Fibroblast of lung (primary cell): Measurements from ENCODE around the gene CCDC174. TPM values are rescaled to one million over a fixed set of nuclear protein-coding genes. Genes with fewer than 3 reads are reported as not detected.

Source experiments
- DNase-seq, 2 donors: peaks; one replicate each; pipeline versions ENCODE4 v3.0.0 to v3.0.0-alpha.2; 2010; ENCODE audit warnings: low read depth in 2 of 2
- H2AFZ ChIP-seq: 2 replicates; pipeline ENCODE4 v1.5.1; 2012; ENCODE audit warnings: low read length, control low read depth, inconsistent platforms
- H3K27ac ChIP-seq: 2 replicates; pipeline ENCODE4 v1.5.1; 2011; ENCODE audit warnings: low read length, control low read depth; ENCODE audit not compliant: insufficient read depth
- H3K27me3 ChIP-seq: 2 replicates; pipeline ENCODE4 v1.5.1; 2011; ENCODE audit warnings: mild to moderate bottlenecking, low read length; ENCODE audit not compliant: control insufficient read depth, insufficient read depth
- H3K36me3 ChIP-seq: 2 replicates; pipeline ENCODE4 v1.5.1; 2011; ENCODE audit warnings: low read length; ENCODE audit not compliant: control insufficient read depth, insufficient read depth
- H3K4me1 ChIP-seq: 2 replicates; pipeline ENCODE4 v1.5.1; 2011; ENCODE audit warnings: low read length; ENCODE audit not compliant: control insufficient read depth, insufficient read depth; ENCODE audit errors: extremely low read depth
- H3K4me2 ChIP-seq: 2 replicates; pipeline ENCODE4 v1.5.1; 2011; ENCODE audit warnings: low read length, control low read depth; ENCODE audit not compliant: insufficient read depth; ENCODE audit errors: extremely low read depth
- H3K4me3 ChIP-seq, 4 experiments: fragments of 200-600 bp in 1 of 4; sonication (generic) in 1 of 4; replicated peaks in 1 of 4; 2 replicates each; pipeline ENCODE4 v1.5.1; 2011 to 2016; ENCODE audit warnings: low read length in 4 of 4, low read depth in 3 of 4, mild to moderate bottlenecking in 3 of 4, control low read depth in 2 of 4, inconsistent platforms in 1 of 4, mixed read lengths in 1 of 4; ENCODE audit not compliant: insufficient read depth in 1 of 4; ENCODE audit errors: control extremely low read depth in 1 of 4
- H3K79me2 ChIP-seq: 2 replicates; pipeline ENCODE4 v1.5.1; 2012; ENCODE audit warnings: mild to moderate bottlenecking, low read length, inconsistent platforms; ENCODE audit not compliant: control insufficient read depth, insufficient read depth
- H3K9ac ChIP-seq: 2 replicates; pipeline ENCODE4 v1.5.1; 2011; ENCODE audit warnings: mild to moderate bottlenecking, low read length, control low read depth; ENCODE audit not compliant: insufficient read depth
- H3K9me3 ChIP-seq: 2 replicates; pipeline ENCODE4 v1.5.1; 2012; ENCODE audit warnings: low read depth, low read length; ENCODE audit not compliant: control insufficient read depth, insufficient read depth
- H4K20me1 ChIP-seq: 2 replicates; pipeline ENCODE4 v1.5.1; 2011; ENCODE audit warnings: low read length; ENCODE audit not compliant: control insufficient read depth, insufficient read depth; ENCODE audit errors: extremely low read depth
- CTCF ChIP-seq, 2 donors: IDR thresholded peaks in 1 of 2; conservative IDR thresholded peaks in 1 of 2; 1 replicate in 1 of 2; 2 replicates in 1 of 2; pipeline ENCODE4 v1.5.1; 2011 to 2012; ENCODE audit warnings: low read length in 2 of 2, control low read depth in 1 of 2, inconsistent platforms in 1 of 2, low read depth in 1 of 2, mild to moderate bottlenecking in 1 of 2
- EZH2 ChIP-seq: IDR thresholded peaks from 2 replicates; pipeline ENCODE4 v1.5.1; 2012; ENCODE audit warnings: low read length, control low read depth, mild to moderate bottlenecking; ENCODE audit errors: missing control alignments
- polyA plus RNA-seq, 2 donors: library from polyadenylated mRNA; depleted of rRNA in 1 of 2; stranded (reverse) in 1 of 2; unstranded in 1 of 2; fragments of >200 nt; gene quantifications; 2 replicates each; pipeline ENCODE4 v1.2.1, GENCODE V29; 2011 to 2012; ENCODE audit warnings: missing spikeins in 1 of 2
- total RNA-seq: library from RNA; depleted of rRNA; stranded (reverse); fragments of >200 nt; gene quantifications from 2 replicates; pipeline ENCODE4 v1.2.1, GENCODE V29; 2014

Gene CCDC174
- total and polyA plus RNA-seq, 2 donors (not counting 1 experiment from before 2014, with no cell fraction given) = 12.7 to 14.4 TPM

DNA sequence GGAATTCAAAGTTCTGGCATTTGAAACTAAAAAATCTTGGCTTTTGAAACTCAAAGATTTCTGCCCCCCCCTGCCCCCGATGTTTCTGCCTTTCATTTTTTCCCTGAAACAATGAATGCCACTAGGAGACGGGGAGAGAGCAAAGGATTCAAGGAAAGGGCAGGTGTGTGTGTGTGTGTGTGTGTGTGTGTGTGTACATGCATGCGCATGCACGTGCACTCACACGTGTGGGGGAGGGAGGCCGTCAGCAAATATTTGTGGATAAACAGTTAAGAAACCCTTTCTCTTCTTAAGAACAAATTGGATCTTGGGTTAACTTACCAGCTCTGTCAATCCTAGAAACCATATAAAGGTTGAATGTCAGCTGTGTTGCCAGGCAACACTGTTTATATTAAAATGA, 29.2 kb upstream of the CCDC174 start:
- H4K20me1 ChIP-seq = no peaks in the 10 kb centered on the region
- H3K79me2 ChIP-seq = no peaks in the 10 kb centered on the region
- no peaks in the 10 kb centered on the region for H3K36me3 ChIP-seq
- no peaks in the 10 kb centered on the region for H3K4me1 ChIP-seq
- no peak overlapping the region for H3K9ac ChIP-seq
- no peak for DNase-seq
- TF ChIP-seq CTCF (conservative IDR thresholded peaks at IDR 0.05 in 1 of 2, IDR thresholded peaks at IDR 0.05 in 1 of 2; ENCODE audit: low read depth in 1 of 2, low read length in 2 of 2) (no peak), EZH2 (no peak)
- no peaks in the 10 kb centered on the region for H3K9me3 ChIP-seq
- H3K27ac ChIP-seq = no peak overlapping the region
- H3K4me3 ChIP-seq = no peak overlapping the region
- H3K4me2 ChIP-seq = no peak overlapping the region
- no peaks in the 10 kb centered on the region for H3K27me3 ChIP-seq
- no peak overlapping the region for H2AFZ ChIP-seq

- Histone ChIP-seq H3K9ac (no peak overlapping the region), H3K36me3 (no peaks in the 10 kb centered on the region), H2AFZ (no peak overlapping the region), H4K20me1 (no peaks in the 10 kb centered on the region), H3K4me1 (no peaks in the 10 kb centered on the region), H3K4me2 (no peak overlapping the region), H3K27me3 (no peaks in the 10 kb centered on the region), H3K27ac (no peak overlapping the region), H3K4me3 (no peak overlapping the region), H3K9me3 (no peaks in the 10 kb centered on the region), H3K79me2 (no peaks in the 10 kb centered on the region)
- TF ChIP-seq CTCF (conservative IDR thresholded peaks at IDR 0.05 in 1 of 2, IDR thresholded peaks at IDR 0.05 in 1 of 2; ENCODE audit: low read depth in 1 of 2, low read length in 2 of 2) = no peak
- TF ChIP-seq EZH2 = no peak
- DNase-seq = no peak
Measured at GRCh38 chr3:14623569-14624051, 28.0 kb upstream of the CCDC174 start.

DNA sequence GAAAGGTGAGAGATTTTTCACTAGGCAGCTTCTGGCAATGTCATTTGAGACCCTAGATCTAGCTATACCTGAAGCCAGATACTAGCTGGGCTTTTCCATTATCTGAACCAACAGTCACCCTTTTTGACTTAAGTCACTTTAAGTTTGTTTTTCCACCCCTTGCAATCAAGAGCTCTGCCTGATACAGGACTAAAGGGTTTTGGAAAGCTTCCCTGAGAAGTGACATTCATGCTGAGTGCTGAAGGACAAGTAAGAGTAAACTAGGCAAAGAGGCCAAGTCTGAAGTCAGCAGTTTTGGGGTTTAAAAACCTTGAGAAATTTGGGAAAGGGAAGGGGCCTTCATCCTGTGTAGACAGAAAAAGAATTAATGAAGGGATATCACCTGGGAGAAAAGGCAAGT, 27.1 kb upstream of the CCDC174 start:
- H3K4me2 ChIP-seq = no peak overlapping the region
- H4K20me1 ChIP-seq = no peaks in the 10 kb centered on the region
- no peak for DNase-seq
- no peaks in the 10 kb centered on the region for H3K27me3 ChIP-seq
- H3K9ac ChIP-seq = no peak overlapping the region
- no peak overlapping the region for H2AFZ ChIP-seq
- H3K4me3 ChIP-seq = no peak overlapping the region
- H3K4me1 ChIP-seq = no peaks in the 10 kb centered on the region
- no peak overlapping the region for H3K27ac ChIP-seq
- H3K79me2 ChIP-seq = no peaks in the 10 kb centered on the region
- no peaks in the 10 kb centered on the region for H3K36me3 ChIP-seq
- H3K9me3 ChIP-seq = no peaks in the 10 kb centered on the region
- TF ChIP-seq CTCF (conservative IDR thresholded peaks at IDR 0.05 in 1 of 2, IDR thresholded peaks at IDR 0.05 in 1 of 2; ENCODE audit: low read depth in 1 of 2, low read length in 2 of 2) (no peak), EZH2 (no peak)
